Calu3 (cell line): ENCODE measurements around the gene NCBP1. TPM values are rescaled to one million over a fixed set of nuclear protein-coding genes. Genes with fewer than 3 reads are reported as not detected.
"Not testable (repeated sequence)": the region's sequence is repeated elsewhere in the genome, so short reads cannot be mapped to it uniquely, and the experiment has no call there.

Source experiments
- BruUV-seq: library from RNA; stranded (reverse); fragments of 400-500 nt; replicated peaks from 2 replicates; lab custom pipeline; 2021; lab: Mats Ljungman, UMichigan
- CTCF ChIA-PET: fragments of 300-600 bp; sonication (Branson Sonifier 250); formaldehyde crosslinking; loops from one replicate; lab custom pipeline; 2022; ENCODE audit warnings: antibody characterized with exemption; lab: Charles Lee
- DNase-seq: peaks from one replicate; pipeline ENCODE4 v3.0.0; 2022
- H3K27ac Mint-ChIP-seq: one replicate; pipeline ENCODE4 v1.8.0; 2022; ENCODE audit warnings: mixed read lengths; ENCODE audit not compliant: unreplicated experiment
- H3K27me3 Mint-ChIP-seq: one replicate; pipeline ENCODE4 v1.8.0; 2022; ENCODE audit warnings: mixed read lengths; ENCODE audit not compliant: unreplicated experiment
- H3K36me3 Mint-ChIP-seq: one replicate; pipeline ENCODE4 v1.8.0; 2022; ENCODE audit warnings: mild to moderate bottlenecking, moderate library complexity, mixed read lengths; ENCODE audit not compliant: insufficient read depth, unreplicated experiment
- H3K4me1 Mint-ChIP-seq: one replicate; pipeline ENCODE4 v1.8.0; 2022; ENCODE audit warnings: mild to moderate bottlenecking, low read depth, mixed read lengths; ENCODE audit not compliant: unreplicated experiment
- H3K4me3 Mint-ChIP-seq: one replicate; pipeline ENCODE4 v1.8.0; 2022; ENCODE audit warnings: mild to moderate bottlenecking, low read depth, moderate library complexity, mixed read lengths; ENCODE audit not compliant: unreplicated experiment
- H3K9me3 Mint-ChIP-seq: one replicate; pipeline ENCODE4 v1.8.0; 2022; ENCODE audit warnings: low read depth, mixed read lengths; ENCODE audit not compliant: unreplicated experiment
- CTCF ChIP-seq: fragments of 200-600 bp; IDR thresholded peaks from one replicate; pipeline ENCODE4 v1.8.0; 2022; ENCODE audit warnings: antibody characterized with exemption; ENCODE audit not compliant: unreplicated experiment
- intact Hi-C: fragments of 100-400 bp; cut with micrococcal nuclease; formaldehyde crosslinking; loops from one replicate; pipeline ENCODE4 v1.10.0; 2022; ENCODE audit not compliant: unreplicated experiment
- total RNA-seq: library from RNA; stranded (reverse); gene quantifications from 2 replicates; pipeline ENCODE4 v1.2.3, GENCODE V29; 2022

The NCBP1 gene
- total RNA-seq, 1 experiment from 2014 or later, result 32.2 TPM

GRCh38 chr9:97604901-97605645, 28.5 kb upstream of the NCBP1 start:
- Mint-ChIP-seq H3K4me3 (no peak overlapping the region), H3K36me3 (peaks cover 3% of the 10 kb centered on the region), H3K9me3 (no peaks in the 10 kb centered on the region), H3K4me1 (no peaks in the 10 kb centered on the region), H3K27me3 (no peaks in the 10 kb centered on the region), H3K27ac (no peak overlapping the region)
- no peak for DNase-seq
- no peak for TF ChIP-seq CTCF
- CTCF ChIA-PET, result no interaction called here
- intact Hi-C loops, result no loop called here
- no TSS peak for BruUV-seq

- Mint-ChIP-seq H3K36me3 (no peaks in the 10 kb centered on the region), H3K27ac (no peak overlapping the region), H3K4me1 (no peaks in the 10 kb centered on the region), H3K9me3 (no peaks in the 10 kb centered on the region), H3K4me3 (no peak overlapping the region), H3K27me3 (no peaks in the 10 kb centered on the region)
- CTCF ChIA-PET, result interaction anchor here (0.7 to 1.5 kb wide), 12 partner anchors 17 to 760 kb away, joined by 3 to 10 read pairs (median 4); partner anchors contain the start of genes NCBP1, TMOD1 and TSTD2
- TF ChIP-seq CTCF, result peak; percentile 32
- intact Hi-C loops, result loop anchor here (1.0 to 5.0 kb wide), 2 partner anchors 148 to 228 kb away; no protein-coding TSS in a partner anchor
- DNase-seq, result peak; percentile 42
- no TSS peak for BruUV-seq
Observed at GRCh38 chr9:97615439-97616072, 18.1 kb upstream of the NCBP1 start.

GRCh38 chr9:97617939-97618416, 15.6 kb upstream of the NCBP1 start:
- peaks cover 3% of the 10 kb centered on the region for H3K9me3 Mint-ChIP-seq
- peaks cover 7% of the 10 kb centered on the region for H3K4me1 Mint-ChIP-seq
- CTCF ChIA-PET, result no interaction called here
- DNase-seq, result no peak
- BruUV-seq, result no TSS peak
- no peaks in the 10 kb centered on the region for H3K36me3 Mint-ChIP-seq
- intact Hi-C loops, result loop anchor here (5.0 kb wide), 1 partner anchor 151 kb away; no protein-coding TSS in a partner anchor
- TF ChIP-seq CTCF, result no peak
- no peak overlapping the region for H3K4me3 Mint-ChIP-seq
- no peak overlapping the region for H3K27ac Mint-ChIP-seq
- no peaks in the 10 kb centered on the region for H3K27me3 Mint-ChIP-seq

GRCh38 chr9:97620063-97620462, 13.6 kb upstream of the NCBP1 start:
- H3K4me1 Mint-ChIP-seq, H3K27me3 Mint-ChIP-seq, H3K4me3 Mint-ChIP-seq, H3K27ac Mint-ChIP-seq, CTCF ChIA-PET, H3K9me3 Mint-ChIP-seq, H3K36me3 Mint-ChIP-seq, intact Hi-C loops, BruUV-seq, DNase-seq: not testable (repeated sequence)

- H3K27ac Mint-ChIP-seq, BruUV-seq, H3K36me3 Mint-ChIP-seq, CTCF ChIA-PET, H3K4me1 Mint-ChIP-seq, H3K27me3 Mint-ChIP-seq, H3K9me3 Mint-ChIP-seq, intact Hi-C loops, DNase-seq, H3K4me3 Mint-ChIP-seq: not testable (repeated sequence)
Observed at GRCh38 chr9:97622483-97622882, 11.1 kb upstream of the NCBP1 start.
